HL-60 (cell line): ENCODE results near the gene RAB42.

Experiments
- CTCF ChIP-seq: IDR thresholded peaks from one replicate; pipeline ENCODE4 v1.5.1; 2011; ENCODE audit warnings: low read length, control low read depth, inconsistent platforms; ENCODE audit not compliant: insufficient read depth
- POLR2AphosphoS5 ChIP-seq: IDR thresholded peaks from 2 replicates; pipeline ENCODE4 v1.6.1; 2012; ENCODE audit warnings: low read depth
- REST ChIP-seq: IDR thresholded peaks from 2 replicates; pipeline ENCODE4 v1.6.1; 2012; ENCODE audit warnings: low read depth; ENCODE audit not compliant: insufficient replicate concordance

GRCh38 chr1:28640766-28641165, 48.7 kb downstream of the RAB42 start:
- TF ChIP-seq CTCF, result no peak
- no peak for TF ChIP-seq POLR2AphosphoS5
- no peak for TF ChIP-seq REST
